Epithelial cell of proximal tubule (primary cell): ENCODE results near the gene NPAS4. TPM values are rescaled to one million over a fixed set of nuclear protein-coding genes. Genes with fewer than 3 reads are reported as not detected.
A peak's percentile ranks its signal among the peaks of the same experiment; 100 is the strongest.
"Not testable (repeated sequence)": the region's sequence is repeated elsewhere in the genome, so short reads cannot be mapped to it uniquely, and the experiment has no call there.

ENCODE experiments used
- DNase-seq: peaks from one replicate; pipeline ENCODE4 v3.0.0-alpha.2; 2011; ENCODE audit warnings: low read depth
- H3K4me3 ChIP-seq: 2 replicates; pipeline ENCODE4 v1.5.1; 2011; ENCODE audit warnings: low read depth, mild to moderate bottlenecking, low read length
- total RNA-seq: library from RNA; depleted of rRNA; stranded (reverse); fragments of >200 nt; gene quantifications from 2 replicates; pipeline ENCODE4 v1.2.3, GENCODE V29; 2015
- TF ChIP-seq, protein P1 (sequence below): conservative IDR thresholded peaks from 2 replicates; pipeline ENCODE4 v1.5.1; 2012; ENCODE audit warnings: low read depth, mild to moderate bottlenecking, low read length

Gene NPAS4
- total RNA-seq, 1 donor from 2014 or later, result not detected

DNA sequence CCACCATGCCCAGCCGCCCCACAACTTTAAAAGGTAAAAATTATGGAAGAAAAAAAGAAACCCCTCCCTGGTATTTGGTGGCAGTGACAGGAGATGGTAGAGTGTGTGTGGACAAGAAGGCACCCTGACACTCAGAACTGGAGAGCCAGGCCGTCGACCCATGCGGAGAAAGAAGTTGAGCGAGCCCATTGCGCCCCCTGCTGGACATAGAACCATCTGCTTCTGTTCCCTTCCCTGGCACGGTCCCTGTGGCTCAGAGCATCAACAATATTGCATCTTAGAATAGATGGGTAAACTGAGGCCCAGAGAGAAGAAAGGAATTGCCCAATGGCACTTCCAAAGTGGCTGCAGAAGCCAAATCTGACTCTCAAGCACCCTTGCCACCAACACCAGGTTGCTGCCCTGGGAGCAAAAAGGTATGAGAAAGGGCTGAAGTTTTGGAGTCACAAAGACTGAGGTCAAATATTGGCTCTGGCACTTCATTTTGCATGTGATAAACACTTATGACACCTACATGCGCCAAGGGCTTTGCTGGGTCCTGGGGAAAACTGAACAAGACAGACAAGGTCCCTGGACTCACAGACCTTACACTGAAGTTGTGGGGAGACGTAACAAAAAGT lies 9.3 kb downstream of the NPAS4 start:
- TF ChIP-seq, protein P1, sequence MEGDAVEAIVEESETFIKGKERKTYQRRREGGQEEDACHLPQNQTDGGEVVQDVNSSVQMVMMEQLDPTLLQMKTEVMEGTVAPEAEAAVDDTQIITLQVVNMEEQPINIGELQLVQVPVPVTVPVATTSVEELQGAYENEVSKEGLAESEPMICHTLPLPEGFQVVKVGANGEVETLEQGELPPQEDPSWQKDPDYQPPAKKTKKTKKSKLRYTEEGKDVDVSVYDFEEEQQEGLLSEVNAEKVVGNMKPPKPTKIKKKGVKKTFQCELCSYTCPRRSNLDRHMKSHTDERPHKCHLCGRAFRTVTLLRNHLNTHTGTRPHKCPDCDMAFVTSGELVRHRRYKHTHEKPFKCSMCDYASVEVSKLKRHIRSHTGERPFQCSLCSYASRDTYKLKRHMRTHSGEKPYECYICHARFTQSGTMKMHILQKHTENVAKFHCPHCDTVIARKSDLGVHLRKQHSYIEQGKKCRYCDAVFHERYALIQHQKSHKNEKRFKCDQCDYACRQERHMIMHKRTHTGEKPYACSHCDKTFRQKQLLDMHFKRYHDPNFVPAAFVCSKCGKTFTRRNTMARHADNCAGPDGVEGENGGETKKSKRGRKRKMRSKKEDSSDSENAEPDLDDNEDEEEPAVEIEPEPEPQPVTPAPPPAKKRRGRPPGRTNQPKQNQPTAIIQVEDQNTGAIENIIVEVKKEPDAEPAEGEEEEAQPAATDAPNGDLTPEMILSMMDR, result peak; percentile 86
- no peak for DNase-seq

DNA sequence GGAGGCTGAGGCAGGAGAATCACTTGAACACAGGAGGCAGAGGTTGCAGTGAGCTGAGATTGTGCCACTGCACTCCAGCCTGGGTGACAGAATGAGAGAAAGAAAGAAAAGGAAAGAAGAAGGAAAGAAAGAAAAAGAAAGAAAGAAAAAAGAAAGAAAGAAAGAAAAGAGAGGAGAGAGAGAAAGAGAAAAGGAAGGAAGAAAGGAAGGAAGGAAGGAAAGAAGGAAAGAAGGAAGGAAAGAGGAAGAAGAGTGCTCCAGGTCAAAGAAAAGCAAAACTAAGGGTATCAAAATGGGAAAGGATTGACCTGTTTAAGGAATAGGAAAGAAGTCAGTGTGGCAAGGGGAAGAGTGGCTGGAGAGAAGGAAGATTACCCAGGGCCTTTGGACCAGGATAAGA lies 10.5 kb downstream of the NPAS4 start:
- not testable (repeated sequence) for DNase-seq, H3K4me3 ChIP-seq

More for the DNA sequence above, 9.3 kb downstream of the NPAS4 start:
- no peak overlapping the region for H3K4me3 ChIP-seq

DNA sequence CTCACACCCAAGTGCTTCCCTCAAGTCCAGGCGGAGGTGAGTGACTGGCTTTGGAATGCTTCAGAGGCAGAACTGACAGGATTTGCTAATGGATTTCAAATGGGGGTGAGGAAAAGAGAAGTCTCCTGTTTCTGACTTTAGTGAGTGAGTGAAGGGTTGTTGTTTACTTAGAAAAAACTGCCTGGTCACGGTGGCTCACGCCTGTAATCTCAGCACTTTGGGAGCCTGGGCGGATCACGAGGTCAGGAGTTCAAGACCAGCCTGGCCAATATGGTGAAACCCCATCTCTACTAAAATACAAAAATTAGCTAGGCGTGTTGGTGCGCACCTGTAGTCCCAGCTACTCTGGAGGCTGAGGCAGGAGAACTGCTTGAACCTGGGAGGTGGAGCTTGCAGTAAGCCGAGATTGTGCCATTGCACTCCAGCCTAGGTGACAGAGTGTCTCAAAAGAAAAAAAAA lies 11.1 kb downstream of the NPAS4 start:
- H3K4me3 ChIP-seq, DNase-seq: not testable (repeated sequence)

DNA sequence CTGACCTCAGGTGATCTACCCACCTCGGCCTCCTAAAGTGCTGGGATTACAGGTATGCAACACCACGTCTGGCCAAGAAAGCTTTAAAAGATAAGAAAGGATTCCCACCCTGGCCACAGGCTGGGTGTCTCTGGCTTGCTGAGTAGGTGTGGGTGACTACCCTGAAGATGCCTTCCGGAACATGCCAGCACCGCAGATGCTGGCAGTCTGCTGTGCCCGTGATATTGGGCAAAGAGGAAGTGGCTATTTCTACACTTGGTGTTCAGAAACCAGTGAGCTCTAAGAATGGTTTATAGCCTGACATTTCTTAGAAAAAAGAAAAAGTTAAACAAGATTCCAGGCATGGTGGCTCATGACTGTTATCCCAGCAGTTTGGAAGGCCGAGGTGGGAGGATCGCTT lies 11.8 kb downstream of the NPAS4 start:
- DNase-seq, result no peak
- H3K4me3 ChIP-seq, result no peak overlapping the region
- TF ChIP-seq, protein P1, result no peak

DNA sequence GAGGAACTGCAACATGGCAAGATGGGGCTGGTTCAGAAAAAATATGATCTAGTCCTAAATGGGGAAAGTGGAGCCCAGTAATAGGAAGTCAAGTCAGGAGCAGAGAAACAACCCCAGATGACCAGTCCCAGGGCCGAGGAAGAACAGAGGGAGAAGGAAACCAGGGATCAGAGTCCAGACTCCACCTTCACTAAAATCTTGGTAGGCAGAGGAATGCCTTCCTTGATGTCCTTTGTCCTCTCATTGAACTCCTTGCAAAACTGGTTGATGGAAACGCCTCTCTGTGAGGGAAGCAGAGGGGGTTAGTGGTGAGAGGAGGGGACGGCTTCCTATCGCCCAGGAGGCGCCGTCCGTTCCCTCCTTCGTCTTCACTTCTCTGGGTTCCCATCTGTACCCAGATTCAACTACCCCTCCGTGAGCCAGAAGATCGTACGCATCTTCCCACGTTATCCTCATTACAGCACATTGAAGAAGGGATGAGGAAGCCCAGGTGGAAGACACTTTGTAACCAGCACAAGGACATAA lies 17.2 kb downstream of the NPAS4 start:
- peak overlapping the region; percentile 82 for H3K4me3 ChIP-seq
- no peak for DNase-seq
- TF ChIP-seq, protein P1, result no peak

DNA sequence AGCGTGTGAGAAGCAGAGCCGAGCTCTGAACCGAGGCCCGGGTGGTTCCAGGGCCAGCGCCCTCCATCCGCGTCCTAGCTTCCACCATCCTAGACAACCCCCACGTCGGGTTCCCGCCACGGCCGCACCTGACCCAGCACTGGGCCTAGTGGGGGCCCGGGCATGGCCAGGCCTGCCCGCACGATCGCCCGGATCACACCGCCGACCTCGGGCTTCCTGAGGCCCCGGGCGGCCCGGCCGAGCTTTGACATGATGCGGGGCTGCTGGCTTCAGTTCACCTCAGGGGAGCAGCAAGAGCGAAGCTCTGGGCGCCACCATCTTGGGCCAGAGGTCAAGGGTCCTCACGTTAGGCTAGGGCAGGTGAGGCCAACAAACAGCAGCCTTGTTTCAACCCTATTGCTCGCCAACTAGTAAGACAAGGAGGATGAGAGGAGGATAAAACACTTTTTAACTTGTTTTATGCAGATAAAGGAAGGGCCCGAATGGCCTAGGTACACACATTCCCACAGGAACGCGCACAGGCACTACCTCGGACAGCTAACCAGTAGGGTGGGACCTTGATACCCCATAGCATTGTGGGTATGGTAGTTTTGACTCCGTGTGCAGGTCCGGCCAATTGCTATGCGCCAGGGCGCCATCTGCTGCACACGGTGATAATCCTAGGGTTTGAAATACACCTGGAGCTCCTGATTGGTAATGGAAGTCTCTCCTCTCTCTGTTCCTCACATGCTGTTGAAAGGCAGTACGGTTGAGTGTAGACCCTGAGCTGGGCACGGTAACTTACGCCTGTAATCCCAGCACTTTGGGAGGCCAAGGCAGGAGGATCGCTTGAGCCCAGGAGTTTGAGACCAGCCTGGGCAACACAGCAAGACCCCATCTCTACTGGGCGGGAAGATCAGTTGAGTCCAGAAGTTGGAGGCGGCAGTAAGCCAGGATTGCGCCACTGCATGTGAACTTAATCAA lies 17.9 kb downstream of the NPAS4 start, which contains the start of gene MRPL11:
Gene MRPL11 (minus strand): TSS at position 345 of the 963 bp plus-strand sequence. CDS start 94 bp downstream, at position 251.
- TF ChIP-seq, protein P1, result peak; percentile 70
- peak; percentile 58 for DNase-seq

DNA sequence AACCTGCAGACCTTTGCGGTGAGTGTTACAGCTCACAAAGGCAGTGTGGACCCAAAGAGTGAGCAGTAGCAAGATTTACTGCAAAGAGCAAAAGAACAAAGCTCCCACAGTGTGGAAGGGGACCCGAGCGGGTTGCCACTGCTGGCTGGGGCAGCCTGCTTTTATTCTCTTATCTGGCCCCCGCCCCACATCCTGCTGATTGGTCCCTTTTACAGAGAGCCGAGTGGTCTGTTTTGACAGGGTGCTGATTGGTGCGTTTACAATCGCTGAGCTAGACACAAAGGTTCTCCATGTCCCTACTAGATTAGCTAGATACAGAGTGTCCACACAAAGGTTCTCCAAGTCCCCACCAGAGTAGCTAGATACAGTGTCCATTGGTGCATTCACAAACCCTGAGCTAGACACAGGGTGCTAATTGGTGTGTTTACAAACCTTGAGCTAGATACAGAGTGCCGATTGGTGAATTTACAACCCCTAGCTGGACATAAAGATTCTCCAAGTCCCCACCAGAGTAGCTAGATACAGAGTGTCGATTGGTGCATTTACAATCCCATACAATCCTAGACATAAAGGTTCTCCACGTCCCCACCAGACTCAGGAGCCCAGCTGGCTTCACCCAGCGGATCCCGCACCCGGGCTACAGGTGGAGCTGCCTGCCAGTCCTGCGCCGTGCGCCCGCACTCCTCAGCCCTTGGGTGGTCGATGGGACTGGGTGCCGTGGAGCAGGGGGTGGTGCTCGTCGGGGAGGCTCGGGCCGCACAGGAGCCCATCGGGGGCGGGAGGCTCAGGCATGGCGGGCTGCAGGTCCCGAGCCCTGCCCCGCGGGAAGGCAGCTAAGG lies 19.5 kb downstream of the NPAS4 start:
- H3K4me3 ChIP-seq, DNase-seq: not testable (repeated sequence)

More for the DNA sequence above, 17.9 kb downstream of the NPAS4 start, which contains the start of gene MRPL11:
- peak within 1 kb of the TSS; percentile 82 for H3K4me3 ChIP-seq

DNA sequence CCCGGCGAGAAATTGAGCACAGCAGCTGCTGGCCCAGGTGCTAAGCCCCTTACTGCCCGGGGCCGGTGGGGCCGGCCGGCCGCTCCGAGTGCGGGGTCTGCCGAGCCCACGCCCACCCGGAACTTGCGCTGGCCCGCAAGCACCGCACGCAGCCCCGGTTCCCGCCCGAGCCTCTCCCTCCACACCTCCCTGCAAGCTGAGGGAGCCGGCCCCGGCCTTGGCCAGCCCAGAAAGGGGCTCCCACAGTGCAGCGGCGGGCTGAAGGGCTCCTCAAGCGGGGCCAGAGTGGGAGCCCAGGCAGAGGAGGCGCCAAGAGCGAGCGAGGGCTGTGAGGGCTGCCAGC lies 20.1 kb downstream of the NPAS4 start:
- not testable (repeated sequence) for DNase-seq, H3K4me3 ChIP-seq
